Thymus (tissue), 11 donors: ENCODE results near the gene ZNF536. TPM values are rescaled to one million over a fixed set of nuclear protein-coding genes. Genes with fewer than 3 reads are reported as not detected.

Source experiments
- DNase-seq, 9 donors: peaks; one replicate each; pipeline ENCODE4 v3.0.0-alpha.2; 2013; ENCODE audit warnings: low spot score in 9 of 9, low read depth in 6 of 9, missing footprints in 1 of 9
- H3K27ac ChIP-seq, 2 donors: one replicate each; pipeline ENCODE4 v1.5.1; 2013; ENCODE audit warnings: control low read depth in 1 of 2, low read depth in 1 of 2, low read length in 1 of 2, mild to moderate bottlenecking in 1 of 2, moderate library complexity in 1 of 2
- H3K27me3 ChIP-seq, 2 donors: one replicate each; pipeline ENCODE4 v1.5.1; 2013; ENCODE audit warnings: low read length in 1 of 2; ENCODE audit not compliant: control insufficient read depth in 2 of 2, insufficient read depth in 1 of 2
- H3K36me3 ChIP-seq, 2 donors: one replicate each; pipeline ENCODE4 v1.5.1; 2013; ENCODE audit warnings: low read length in 1 of 2, mild to moderate bottlenecking in 1 of 2, moderate library complexity in 1 of 2; ENCODE audit not compliant: control insufficient read depth in 2 of 2, insufficient read depth in 2 of 2
- H3K4me1 ChIP-seq, 2 donors: one replicate each; pipeline ENCODE4 v1.5.1; 2013; ENCODE audit warnings: low read length in 2 of 2; ENCODE audit not compliant: control insufficient read depth in 2 of 2, insufficient read depth in 2 of 2
- H3K4me3 ChIP-seq, 2 donors: one replicate each; pipeline ENCODE4 v1.5.1; 2013; ENCODE audit warnings: low read length in 2 of 2, control low read depth in 1 of 2, mild to moderate bottlenecking in 1 of 2
- H3K9me3 ChIP-seq, 2 donors: one replicate each; pipeline ENCODE4 v1.5.1; 2013; ENCODE audit warnings: low read length in 1 of 2, mild to moderate bottlenecking in 1 of 2; ENCODE audit not compliant: control insufficient read depth in 2 of 2, insufficient read depth in 1 of 2
- WGBS: extraction: QIAGEN DNeasy Blood & Tissue Kit; methylation state at CpG from one replicate; pipeline ENCODE4 v1.1.7; 2013; 5-methylcytosine and 5-hydroxymethylcytosine counted together
- polyA plus RNA-seq: library from polyadenylated mRNA; stranded (reverse); fragments of 200-250 nt; gene quantifications from one replicate; pipeline ENCODE4 v1.2.3, GENCODE V29; 2013
- total RNA-seq: library from RNA; stranded (reverse); fragments of 120-200 nt; gene quantifications from one replicate; pipeline ENCODE4 v1.2.4, GENCODE V29; 2013
- donor health status: healthy.

The ZNF536 gene
- total and polyA plus RNA-seq, 2 donors: 0.05 to 0.11 TPM

GRCh38 chr19:30513082-30513411 is 140.9 kb downstream of the ZNF536 start:
- Histone ChIP-seq H3K4me1 (no peaks in the 10 kb centered on the region), H3K36me3 (no peaks in the 10 kb centered on the region), H3K4me3 (no peak overlapping the region), H3K27me3 (no peaks in the 10 kb centered on the region), H3K9me3 (no peaks in the 10 kb centered on the region), H3K27ac (no peak overlapping the region)
- WGBS: 86% methylated on average over 6 of the region's 6 CpGs
- DNase-seq: no peak

GRCh38 chr19:30516111-30516510 is 143.9 kb downstream of the ZNF536 start:
- Histone ChIP-seq H3K27me3 (no peaks in the 10 kb centered on the region), H3K27ac (no peak overlapping the region), H3K36me3 (no peaks in the 10 kb centered on the region), H3K9me3 (no peaks in the 10 kb centered on the region), H3K4me3 (no peak overlapping the region), H3K4me1 (no peaks in the 10 kb centered on the region)
- 92% methylated on average over 6 of the region's 6 CpGs for WGBS
- DNase-seq: no peak

GRCh38 chr19:30516531-30516930 is 144.3 kb downstream of the ZNF536 start:
- H3K27ac ChIP-seq: no peak overlapping the region
- no peak overlapping the region for H3K4me3 ChIP-seq
- DNase-seq: no peak
- H3K27me3 ChIP-seq: no peaks in the 10 kb centered on the region
- no peaks in the 10 kb centered on the region for H3K4me1 ChIP-seq
- no peaks in the 10 kb centered on the region for H3K36me3 ChIP-seq
- 95% methylated on average over 17 of the region's 17 CpGs for WGBS
- H3K9me3 ChIP-seq: no peaks in the 10 kb centered on the region

GRCh38 chr19:30518965-30519606 is 146.9 kb downstream of the ZNF536 start:
- Histone ChIP-seq H3K9me3 (no peaks in the 10 kb centered on the region), H3K27ac (no peak overlapping the region), H3K4me3 (no peak overlapping the region), H3K36me3 (no peaks in the 10 kb centered on the region), H3K4me1 (no peaks in the 10 kb centered on the region), H3K27me3 (no peaks in the 10 kb centered on the region)
- WGBS: 89% methylated on average over 13 of the region's 13 CpGs
- no peak for DNase-seq

GRCh38 chr19:30519607-30520205 is 147.5 kb downstream of the ZNF536 start:
- no peak overlapping the region for H3K27ac ChIP-seq
- no peaks in the 10 kb centered on the region for H3K27me3 ChIP-seq
- 93% methylated on average over 3 of the region's 3 CpGs for WGBS
- no peaks in the 10 kb centered on the region for H3K9me3 ChIP-seq
- no peak for DNase-seq
- no peaks in the 10 kb centered on the region for H3K36me3 ChIP-seq
- H3K4me1 ChIP-seq: no peaks in the 10 kb centered on the region
- H3K4me3 ChIP-seq: no peak overlapping the region

- Histone ChIP-seq H3K27me3 (no peaks in the 10 kb centered on the region), H3K9me3 (no peaks in the 10 kb centered on the region), H3K4me3 (no peak overlapping the region), H3K36me3 (no peaks in the 10 kb centered on the region), H3K27ac (no peak overlapping the region), H3K4me1 (no peaks in the 10 kb centered on the region)
- DNase-seq: no peak
- WGBS: 85% methylated on average over 9 of the region's 9 CpGs
Observed at GRCh38 chr19:30520735-30521479, 148.7 kb downstream of the ZNF536 start.

- H3K36me3 ChIP-seq: no peaks in the 10 kb centered on the region
- H3K9me3 ChIP-seq: no peaks in the 10 kb centered on the region
- H3K4me1 ChIP-seq: no peaks in the 10 kb centered on the region
- H3K27me3 ChIP-seq: no peaks in the 10 kb centered on the region
- H3K4me3 ChIP-seq: no peak overlapping the region
- H3K27ac ChIP-seq: no peak overlapping the region
- WGBS: 95% methylated on average over 3 of the region's 3 CpGs
- no peak for DNase-seq
Observed at GRCh38 chr19:30521937-30522336, 149.8 kb downstream of the ZNF536 start.

- WGBS: 43% methylated on average over 4 of the region's 4 CpGs
- no peak for DNase-seq
- H3K4me3 ChIP-seq: no peak overlapping the region
- no peaks in the 10 kb centered on the region for H3K4me1 ChIP-seq
- no peaks in the 10 kb centered on the region for H3K9me3 ChIP-seq
- H3K36me3 ChIP-seq: no peaks in the 10 kb centered on the region
- H3K27me3 ChIP-seq: no peaks in the 10 kb centered on the region
- H3K27ac ChIP-seq: no peak overlapping the region
Observed at GRCh38 chr19:30522341-30522740, 150.2 kb downstream of the ZNF536 start.

GRCh38 chr19:30523791-30524190 is 151.6 kb downstream of the ZNF536 start:
- DNase-seq: no peak
- Histone ChIP-seq H3K9me3 (no peaks in the 10 kb centered on the region), H3K4me3 (no peak overlapping the region), H3K27me3 (no peaks in the 10 kb centered on the region), H3K27ac (no peak overlapping the region), H3K36me3 (no peaks in the 10 kb centered on the region), H3K4me1 (no peaks in the 10 kb centered on the region)
- 87% methylated on average over 10 of the region's 10 CpGs for WGBS
